ENCODE results near the gene DDX4.
"Not testable (repeated sequence)": the region's sequence is repeated elsewhere in the genome, so short reads cannot be mapped to it uniquely, and the experiment has no call there.

The DDX4 gene

GRCh38 chr5:55724281-55724680 lies 13.6 kb upstream of the DDX4 start:
- no peak for DNase-seq (ENCODE audit: low spot score)

- DNase-seq (ENCODE audit: low spot score), result no peak
Observed at GRCh38 chr5:55731848-55732247, 6.0 kb upstream of the DDX4 start.

- no peak for DNase-seq (ENCODE audit: low spot score)
Observed at GRCh38 chr5:55732585-55732984, 5.3 kb upstream of the DDX4 start.

GRCh38 chr5:55734658-55735057 lies 3.2 kb upstream of the DDX4 start:
- no peak for DNase-seq (ENCODE audit: low spot score)

- no peak for DNase-seq (ENCODE audit: low spot score)
Observed at GRCh38 chr5:55742778-55743177, 4.9 kb downstream of the DDX4 start.

- DNase-seq (ENCODE audit: low spot score), result no peak
Observed at GRCh38 chr5:55747778-55748318, 10.0 kb downstream of the DDX4 start.

GRCh38 chr5:55749387-55749786 lies 11.5 kb downstream of the DDX4 start:
- no peak for DNase-seq (ENCODE audit: low spot score)

GRCh38 chr5:55750063-55750462 lies 12.2 kb downstream of the DDX4 start:
- no peak for DNase-seq (ENCODE audit: low spot score)

- no peak for DNase-seq (ENCODE audit: low spot score)
Observed at GRCh38 chr5:55750499-55750898, 12.6 kb downstream of the DDX4 start.

GRCh38 chr5:55758231-55758630 lies 20.4 kb downstream of the DDX4 start:
- no peak for DNase-seq (ENCODE audit: low spot score)

- no peak for DNase-seq (ENCODE audit: low spot score)
Observed at GRCh38 chr5:55758714-55759113, 20.9 kb downstream of the DDX4 start.

- DNase-seq (ENCODE audit: low spot score), result not testable (repeated sequence)
Observed at GRCh38 chr5:55761721-55762120, 23.9 kb downstream of the DDX4 start.

- no peak for DNase-seq (ENCODE audit: low spot score)
Observed at GRCh38 chr5:55763746-55764420, 26.0 kb downstream of the DDX4 start.

- no peak for DNase-seq (ENCODE audit: low spot score)
Observed at GRCh38 chr5:55768279-55768678, 30.4 kb downstream of the DDX4 start.

GRCh38 chr5:55771175-55771655 lies 33.4 kb downstream of the DDX4 start:
- DNase-seq (ENCODE audit: low spot score), result no peak

GRCh38 chr5:55773057-55773456 lies 35.2 kb downstream of the DDX4 start:
- DNase-seq (ENCODE audit: low spot score), result no peak

GRCh38 chr5:55777332-55777731 lies 39.5 kb downstream of the DDX4 start:
- DNase-seq (ENCODE audit: low spot score), result no peak

GRCh38 chr5:55800924-55801323 lies 63.1 kb downstream of the DDX4 start:
- no peak for DNase-seq (ENCODE audit: low spot score)

GRCh38 chr5:55808814-55809213 lies 71.0 kb downstream of the DDX4 start:
- not testable (repeated sequence) for DNase-seq (ENCODE audit: low spot score)

GRCh38 chr5:55815939-55816338 lies 78.1 kb downstream of the DDX4 start:
- not testable (repeated sequence) for DNase-seq (ENCODE audit: low spot score)

- no peak for DNase-seq (ENCODE audit: low spot score)
Observed at GRCh38 chr5:55816342-55816741, 78.5 kb downstream of the DDX4 start.

GRCh38 chr5:55817030-55817429 lies 79.2 kb downstream of the DDX4 start:
- DNase-seq (ENCODE audit: low spot score), result no peak

- DNase-seq (ENCODE audit: low spot score), result no peak
Observed at GRCh38 chr5:55820488-55820887, 82.6 kb downstream of the DDX4 start.
